ENCODE measurements around the gene FYTTD1. TPM values are rescaled to one million over a fixed set of nuclear protein-coding genes. Genes with fewer than 3 reads are reported as not detected.

The FYTTD1 gene
- total RNA-seq, 1 donor from 2014 or later, result 50.8 TPM

DNA sequence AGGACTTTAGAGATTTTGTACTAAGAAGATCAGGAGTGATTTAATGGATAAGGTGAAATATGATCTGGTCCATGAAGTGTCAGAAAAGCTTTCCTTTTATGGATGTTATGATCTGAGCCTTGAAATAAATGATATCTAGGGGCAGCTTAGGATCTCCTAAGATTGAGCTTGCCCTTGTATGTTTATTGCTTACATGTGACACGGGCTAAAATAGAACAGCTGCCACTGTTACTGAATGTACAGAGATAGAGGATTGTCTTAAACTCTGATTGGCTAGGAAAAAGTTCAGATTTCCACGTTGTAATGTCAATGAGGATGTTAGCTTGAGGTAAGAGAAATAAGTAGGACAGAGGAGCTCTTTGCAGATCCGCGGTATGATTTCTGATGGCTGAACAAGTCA lies 8.8 kb downstream of the FYTTD1 start:
- H3K9me3 Mint-ChIP-seq (ENCODE audit: low read depth), result no peaks in the 10 kb centered on the region
- H3K27ac Mint-ChIP-seq, result no peak overlapping the region
- no peaks in the 10 kb centered on the region for H3K27me3 Mint-ChIP-seq
- no peak for TF ChIP-seq CTCF (IDR thresholded peaks at IDR 0.05; ENCODE audit: unreplicated experiment)
- H3K4me3 Mint-ChIP-seq (ENCODE audit: low read depth), result no peak overlapping the region
- peaks cover 9% of the 10 kb centered on the region for H3K36me3 Mint-ChIP-seq (ENCODE audit: insufficient read depth)
- no peaks in the 10 kb centered on the region for H3K4me1 Mint-ChIP-seq (ENCODE audit: low read depth)
- DNase-seq (ENCODE audit: low spot score, unreplicated experiment), result no peak

DNA sequence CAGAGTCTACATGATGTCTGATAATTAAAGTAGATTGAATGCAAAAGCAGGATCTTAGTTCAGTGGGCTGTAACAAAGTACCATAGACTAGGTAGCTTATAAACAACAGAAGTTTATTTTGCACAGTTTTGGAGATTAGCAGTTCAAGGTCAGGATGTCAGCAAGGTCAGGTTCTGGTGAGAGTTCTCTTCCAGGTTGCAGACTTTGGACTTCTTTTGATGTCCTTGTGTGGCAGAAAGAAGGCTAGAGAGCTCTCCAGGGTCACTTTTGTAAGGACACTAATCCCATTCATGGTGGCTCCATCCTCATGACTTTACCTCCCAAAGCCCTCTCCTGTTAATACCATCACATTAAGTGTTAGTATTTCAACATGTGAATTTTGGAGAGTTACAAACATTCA lies 12.1 kb downstream of the FYTTD1 start:
- Mint-ChIP-seq H3K36me3 (ENCODE audit: insufficient read depth) (peaks cover 19% of the 10 kb centered on the region), H3K27me3 (no peaks in the 10 kb centered on the region), H3K9me3 (ENCODE audit: low read depth) (no peaks in the 10 kb centered on the region), H3K4me1 (ENCODE audit: low read depth) (no peaks in the 10 kb centered on the region), H3K4me3 (ENCODE audit: low read depth) (no peak overlapping the region), H3K27ac (no peak overlapping the region)
- TF ChIP-seq CTCF (IDR thresholded peaks at IDR 0.05; ENCODE audit: unreplicated experiment), result no peak
- no peak for DNase-seq (ENCODE audit: low spot score, unreplicated experiment)

DNA sequence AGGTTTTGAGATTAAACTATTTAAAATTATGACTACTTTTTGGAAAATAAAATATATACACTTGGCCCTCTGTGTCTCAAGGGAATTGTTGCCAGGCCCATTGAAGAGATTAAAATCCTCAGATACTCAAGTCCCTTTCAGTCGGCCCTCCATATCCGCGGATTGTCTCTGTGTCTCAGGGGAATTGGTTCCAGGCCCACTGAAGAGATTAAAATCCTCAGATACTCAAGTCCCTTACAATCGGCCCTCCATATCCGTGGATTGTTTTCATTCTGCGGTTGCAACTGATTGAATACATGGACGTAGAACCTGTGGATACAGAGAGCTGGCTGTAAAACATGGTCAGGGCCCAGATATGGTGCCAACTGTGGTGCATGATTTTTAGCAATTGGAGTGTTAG lies 25.6 kb downstream of the FYTTD1 start:
- Mint-ChIP-seq H3K27me3 (no peaks in the 10 kb centered on the region), H3K4me1 (ENCODE audit: low read depth) (no peaks in the 10 kb centered on the region), H3K27ac (no peak overlapping the region), H3K4me3 (ENCODE audit: low read depth) (no peak overlapping the region), H3K9me3 (ENCODE audit: low read depth) (no peaks in the 10 kb centered on the region), H3K36me3 (ENCODE audit: insufficient read depth) (peaks cover 40% of the 10 kb centered on the region)
- no peak for DNase-seq (ENCODE audit: low spot score, unreplicated experiment)
- no peak for TF ChIP-seq CTCF (IDR thresholded peaks at IDR 0.05; ENCODE audit: unreplicated experiment)

DNA sequence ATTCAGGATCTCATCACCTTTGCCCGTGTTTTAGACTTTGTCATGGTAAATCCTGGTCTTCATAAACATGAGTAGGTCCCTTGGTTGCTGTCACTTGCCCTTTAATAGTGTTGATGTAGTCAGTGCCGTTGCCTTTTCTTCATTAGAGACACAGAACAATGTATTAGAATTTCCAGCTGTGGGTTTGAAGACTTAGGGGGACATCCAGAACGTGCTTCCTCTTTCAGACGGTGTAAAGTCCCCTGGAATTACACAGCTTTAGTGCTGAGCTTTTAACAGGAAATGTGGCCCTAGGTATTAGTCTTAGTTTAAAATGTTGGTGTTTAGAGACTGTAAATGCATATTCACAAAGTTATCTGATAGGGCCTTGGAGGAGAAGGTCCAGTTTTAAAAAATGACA lies 32.5 kb downstream of the FYTTD1 start:
- no peak for TF ChIP-seq CTCF (IDR thresholded peaks at IDR 0.05; ENCODE audit: unreplicated experiment)
- Mint-ChIP-seq H3K4me3 (ENCODE audit: low read depth) (no peak overlapping the region), H3K9me3 (ENCODE audit: low read depth) (no peaks in the 10 kb centered on the region), H3K27me3 (no peaks in the 10 kb centered on the region), H3K36me3 (ENCODE audit: insufficient read depth) (peaks cover 25% of the 10 kb centered on the region), H3K4me1 (ENCODE audit: low read depth) (peaks cover under 1% of the 10 kb centered on the region), H3K27ac (no peak overlapping the region)
- DNase-seq (ENCODE audit: low spot score, unreplicated experiment), result no peak

- Mint-ChIP-seq H3K27me3 (no peaks in the 10 kb centered on the region), H3K9me3 (ENCODE audit: low read depth) (no peaks in the 10 kb centered on the region), H3K27ac (no peak overlapping the region), H3K4me3 (ENCODE audit: low read depth) (no peak overlapping the region), H3K36me3 (ENCODE audit: insufficient read depth) (peaks cover 16% of the 10 kb centered on the region), H3K4me1 (ENCODE audit: low read depth) (peaks cover 6% of the 10 kb centered on the region)
- TF ChIP-seq CTCF (IDR thresholded peaks at IDR 0.05; ENCODE audit: unreplicated experiment), result no peak
- DNase-seq (ENCODE audit: low spot score, unreplicated experiment), result no peak
Observed at GRCh38 chr3:197784019-197784585, 34.4 kb downstream of the FYTTD1 start.

Measured in progenitor cell of endocrine pancreas (in vitro differentiated cells).